SK-N-SH (cell line): ENCODE data around the gene ALDH7A1. TPM values are rescaled to one million over a fixed set of nuclear protein-coding genes. Genes with fewer than 3 reads are reported as not detected.

ENCODE experiments used
- CTCF ChIA-PET: fragments of 300-600, 350-600 bp; formaldehyde crosslinking; extraction: SDS; loops from one replicate; lab custom pipeline; 2021; lab: Yijun Ruan, JAX
- POLR2A ChIA-PET: fragments of 350-600 bp; sonication (Branson Sonifier 250); formaldehyde crosslinking; extraction: SDS; loops from one replicate; lab custom pipeline; 2020; ENCODE audit warnings: antibody characterized with exemption, inconsistent platforms; lab: Yijun Ruan, JAX
- DNase-seq: peaks from one replicate; pipeline ENCODE4 v3.0.0; 2012
- H2AFZ ChIP-seq: fragments of 200-600 bp; sonication (generic); 2 replicates; pipeline ENCODE4 v1.8.1; 2016; ENCODE audit warnings: antibody characterized with exemption, mild to moderate bottlenecking, low read depth
- H3F3A ChIP-seq: fragments of 200-600 bp; sonication (generic); replicated peaks from 2 replicates; pipeline ENCODE3; 2016; ENCODE audit warnings: antibody characterized with exemption, mild to moderate bottlenecking; ENCODE audit not compliant: insufficient read depth
- H3K27ac ChIP-seq, 2 experiments: fragments of 200-500 bp in 1 of 2; fragments of 200-600 bp in 1 of 2; sonication (Bioruptor generic) in 1 of 2; sonication (generic), shearing (Covaris generic) in 1 of 2; 2 replicates each; pipeline versions ENCODE4 v1.5.1 to v1.6.1; 2014 to 2016; ENCODE audit warnings: low read depth in 2 of 2, inconsistent platforms in 1 of 2, low read length in 1 of 2, mild to moderate bottlenecking in 1 of 2, mixed read lengths in 1 of 2
- H3K27me3 ChIP-seq: fragments of 200-600 bp; sonication (generic), shearing (Covaris generic); 2 replicates; pipeline ENCODE4 v1.6.1; 2016; ENCODE audit warnings: mixed run types; ENCODE audit not compliant: insufficient read depth
- H3K36me3 ChIP-seq, 2 experiments: fragments of 200-500 bp in 1 of 2; fragments of 200-600 bp in 1 of 2; sonication (Bioruptor generic) in 1 of 2; sonication (generic) in 1 of 2; replicated peaks in 1 of 2; 2 replicates each; pipeline versions ENCODE3 to v1.5.1; 2014 to 2016; ENCODE audit warnings: low read length in 1 of 2, mild to moderate bottlenecking in 1 of 2; ENCODE audit not compliant: insufficient read depth in 2 of 2, control insufficient read depth in 1 of 2
- H3K4me1 ChIP-seq, 2 experiments: fragments of 200-500 bp in 1 of 2; fragments of 200-600 bp in 1 of 2; sonication (Bioruptor generic) in 1 of 2; sonication (generic), shearing (Covaris generic) in 1 of 2; 2 replicates each; pipeline versions ENCODE4 v1.5.1 to v1.6.1; 2014 to 2016; ENCODE audit warnings: low read depth in 1 of 2, low read length in 1 of 2, mixed run types in 1 of 2; ENCODE audit not compliant: insufficient read depth in 2 of 2, control insufficient read depth in 1 of 2
- H3K4me2 ChIP-seq: fragments of 200-600 bp; sonication (generic), shearing (Covaris generic); 2 replicates; pipeline ENCODE4 v1.6.1; 2017; ENCODE audit warnings: mixed run types
- H3K4me3 ChIP-seq, 2 experiments: fragments of 200-500 bp in 1 of 2; fragments of 200-600 bp in 1 of 2; sonication (Bioruptor generic) in 1 of 2; sonication (generic), shearing (Covaris generic) in 1 of 2; 2 replicates each; pipeline versions ENCODE4 v1.5.1 to v1.8.1; 2014 to 2016; ENCODE audit warnings: low read depth in 2 of 2, inconsistent platforms in 1 of 2, low read length in 1 of 2, mild to moderate bottlenecking in 1 of 2, mixed read lengths in 1 of 2, moderate library complexity in 1 of 2
- H3K79me2 ChIP-seq: fragments of 200-600 bp; sonication (generic); 2 replicates; pipeline ENCODE4 v1.8.1; 2017; ENCODE audit warnings: mild to moderate bottlenecking; ENCODE audit not compliant: insufficient read depth
- H3K9ac ChIP-seq: fragments of 200-600 bp; sonication (generic); 2 replicates; pipeline ENCODE4 v1.6.1; 2017; ENCODE audit warnings: mixed run types
- H3K9me2 ChIP-seq: fragments of 200-600 bp; sonication (generic); 2 replicates; pipeline ENCODE4 v1.6.1; 2017; ENCODE audit warnings: mixed run types
- H3K9me3 ChIP-seq: fragments of 200-600 bp; sonication (generic); 2 replicates; pipeline ENCODE4 v1.6.1; 2017; ENCODE audit warnings: mixed run types, mild to moderate bottlenecking, moderate library complexity
- H4K20me1 ChIP-seq: fragments of 200-600 bp; sonication (generic); 2 replicates; pipeline ENCODE4 v1.6.1; 2017; ENCODE audit warnings: mild to moderate bottlenecking, mixed run types; ENCODE audit not compliant: insufficient read depth
- EP300 ChIP-seq, 2 experiments: IDR thresholded peaks; 2 replicates each; pipeline versions ENCODE4 v1.4.0 to v1.6.1; 2012; ENCODE audit warnings: borderline replicate concordance in 1 of 2, low read depth in 1 of 2, low read length in 1 of 2
- EZH2phosphoT487 ChIP-seq: fragments of 200-600 bp; sonication (generic); IDR thresholded peaks from 2 replicates; pipeline ENCODE4 v1.6.1; 2017; ENCODE audit warnings: low read depth, mixed run types, mild to moderate bottlenecking, antibody characterized with exemption, moderate library complexity, borderline replicate concordance
- FOSL2 ChIP-seq: IDR thresholded peaks from 2 replicates; pipeline ENCODE4 v1.4.0; 2012; ENCODE audit warnings: low read depth, mild to moderate bottlenecking, moderate library complexity, borderline replicate concordance
- FOXJ3 ChIP-seq: sonication (generic); formaldehyde crosslinking; IDR thresholded peaks from 2 replicates; pipeline ENCODE4 v1.5.1; 2020; ENCODE audit warnings: mild to moderate bottlenecking, missing genetic modification reagents
- IRF3 ChIP-seq: fragments of 150-350 bp; IDR thresholded peaks from 2 replicates; pipeline ENCODE4 v1.6.1; 2016; ENCODE audit warnings: mild to moderate bottlenecking, low read depth, low read length
- JUND ChIP-seq: IDR thresholded peaks from 2 replicates; pipeline ENCODE4 v1.4.0; 2012
- MXI1 ChIP-seq: IDR thresholded peaks from 2 replicates; pipeline ENCODE4 v1.6.1; 2012; ENCODE audit warnings: mild to moderate bottlenecking, low read depth, low read length, improper control_type of control experiment
- NFIC ChIP-seq: IDR thresholded peaks from 2 replicates; pipeline ENCODE4 v1.4.0; 2012; ENCODE audit warnings: borderline replicate concordance
- NRF1 ChIP-seq: IDR thresholded peaks from 2 replicates; pipeline ENCODE4 v1.6.1; 2012; ENCODE audit warnings: low read depth, mild to moderate bottlenecking, low read length
- PBX3 ChIP-seq: IDR thresholded peaks from 2 replicates; pipeline ENCODE4; 2012
- POLR2AphosphoS5 ChIP-seq: IDR thresholded peaks from 2 replicates; pipeline ENCODE4 v1.6.1; 2012; ENCODE audit warnings: low read depth, low read length
- SIN3A ChIP-seq: IDR thresholded peaks from 2 replicates; pipeline ENCODE4 v1.6.1; 2012; ENCODE audit warnings: low read depth, mild to moderate bottlenecking, low read length, moderate library complexity, borderline replicate concordance
- TEAD4 ChIP-seq: IDR thresholded peaks from 2 replicates; pipeline ENCODE4 v1.4.0; 2012; ENCODE audit warnings: mild to moderate bottlenecking, borderline replicate concordance; ENCODE audit not compliant: insufficient read depth
- USF1 ChIP-seq: IDR thresholded peaks from 2 replicates; pipeline ENCODE4 v1.4.0; 2012; ENCODE audit warnings: low read depth, borderline replicate concordance
- USF2 ChIP-seq: fragments of 150-350 bp; IDR thresholded peaks from 2 replicates; pipeline ENCODE4 v1.6.1; 2017; ENCODE audit warnings: antibody characterized with exemption, low read length, low read depth, borderline replicate concordance
- ZBTB33 ChIP-seq: IDR thresholded peaks from 2 replicates; pipeline ENCODE4 v1.4.0; 2012; ENCODE audit warnings: low read depth, borderline replicate concordance
- WGBS: methylation state at CpG from one replicate; pipeline ENCODE4 v1.1.6; 2017; ENCODE audit warnings: low lambda C conversion rate; 5-methylcytosine and 5-hydroxymethylcytosine counted together
- polyA plus RNA-seq, 3 experiments: library from polyadenylated mRNA; depleted of rRNA; stranded (reverse); fragments of >200 nt; gene quantifications; 2 replicates each; pipeline ENCODE4 v1.2.3, GENCODE V29; 2012

The ALDH7A1 gene
- polyA plus RNA-seq, 1 of the 3 experiments (the other 2 are of a cell fraction) = 44.5 TPM

- Histone ChIP-seq H2AFZ (no peak overlapping the region), H3K27me3 (no peaks in the 10 kb centered on the region), H3K79me2 (no peaks in the 10 kb centered on the region), H4K20me1 (no peaks in the 10 kb centered on the region), H3F3A (peaks cover 3% of the 10 kb centered on the region), H3K9me3 (no peaks in the 10 kb centered on the region), H3K9me2 (no peaks in the 10 kb centered on the region), H3K36me3 (no peaks in the 10 kb centered on the region), H3K4me1 (no peaks in the 10 kb centered on the region), H3K4me2 (no peak overlapping the region), H3K27ac (no peak overlapping the region), H3K9ac (no peak overlapping the region), H3K4me3 (no peak overlapping the region)
- TF ChIP-seq IRF3 = no peak
- TF ChIP-seq EZH2phosphoT487 = no peak
- no peak for TF ChIP-seq PBX3
- no peak for TF ChIP-seq SIN3A
- TF ChIP-seq USF2 = no peak
- TF ChIP-seq FOSL2 = no peak
- no peak for TF ChIP-seq TEAD4
- no peak for TF ChIP-seq JUND
- no peak for TF ChIP-seq POLR2AphosphoS5
- TF ChIP-seq EP300 (IDR thresholded peaks at IDR 0.05; ENCODE audit: borderline replicate concordance in 1 of 2, low read depth in 1 of 2, low read length in 1 of 2) = no peak
- TF ChIP-seq USF1 = no peak
- no peak for TF ChIP-seq NRF1
- no peak for TF ChIP-seq NFIC
- no peak for DNase-seq
- POLR2A ChIA-PET = no interaction called here
- CTCF ChIA-PET = interaction anchor here (1.2 kb wide), 1 partner anchor 9 kb away, joined by 3 read pairs; no protein-coding TSS in a partner anchor
- WGBS = 57% methylated on average over 5 of the region's 5 CpGs
Observed at GRCh38 chr5:126503602-126504104, 91.4 kb downstream of the ALDH7A1 start.

GRCh38 chr5:126501448-126501847 lies 93.6 kb downstream of the ALDH7A1 start:
- H2AFZ ChIP-seq = no peak overlapping the region
- H3K36me3 ChIP-seq = no peaks in the 10 kb centered on the region
- H3K9me2 ChIP-seq = no peaks in the 10 kb centered on the region
- no peak overlapping the region for H3K27ac ChIP-seq
- H3K4me1 ChIP-seq = no peaks in the 10 kb centered on the region
- ChIA-PET POLR2A (no interaction called here), CTCF (interaction anchor here (1.2 to 1.4 kb wide), 3 partner anchors 14 to 162 kb away, joined by 3 to 4 read pairs (median 3); no protein-coding TSS in a partner anchor)
- H3F3A ChIP-seq = peaks cover 3% of the 10 kb centered on the region
- H3K9ac ChIP-seq = no peak overlapping the region
- no peaks in the 10 kb centered on the region for H3K27me3 ChIP-seq
- DNase-seq = no peak
- no peaks in the 10 kb centered on the region for H3K79me2 ChIP-seq
- no peaks in the 10 kb centered on the region for H4K20me1 ChIP-seq
- no peaks in the 10 kb centered on the region for H3K9me3 ChIP-seq
- TF ChIP-seq ZBTB33 = no peak
- no peak for TF ChIP-seq FOXJ3
- no peak for TF ChIP-seq MXI1
- TF ChIP-seq POLR2AphosphoS5 = no peak
- no peak overlapping the region for H3K4me2 ChIP-seq
- no peak overlapping the region for H3K4me3 ChIP-seq
- WGBS = 96% methylated on average over 10 of the region's 10 CpGs
